H1 (cell line): ENCODE results near the gene NARS2. TPM values are rescaled to one million over a fixed set of nuclear protein-coding genes. Genes with fewer than 3 reads are reported as not detected.

Experiments used
- CTCF ChIA-PET: fragments of 300-600 bp; sonication (Branson Sonifier 250); formaldehyde crosslinking; loops from one replicate; lab custom pipeline; 2021; ENCODE audit not compliant: partially characterized antibody; lab: Charles Lee
- POLR2A ChIA-PET: fragments of 300-600 bp; sonication (Branson Sonifier 250); formaldehyde crosslinking; loops from one replicate; lab custom pipeline; 2021; ENCODE audit warnings: inconsistent platforms; ENCODE audit not compliant: partially characterized antibody; lab: Charles Lee
- DNase-seq, 2 experiments: peaks; one replicate each; pipeline versions ENCODE4 v3.0.0 to v3.0.0-alpha.2; 2010 to 2022; ENCODE audit warnings: low spot score in 2 of 2, low read depth in 1 of 2, mixed read lengths in 1 of 2
- FAIRE-seq: peaks from 2 replicates; lab custom pipeline; 2011; peaks lifted over from hg19 to GRCh38; lab: Jason Lieb, UNC
- H2AFZ ChIP-seq: 2 replicates; pipeline ENCODE4 v1.8.1; 2012; ENCODE audit warnings: low read length, inconsistent platforms
- H2AK5ac ChIP-seq: 2 replicates; pipeline ENCODE4 v1.6.1; 2013; ENCODE audit warnings: low read depth, low read length
- H2BK120ac ChIP-seq: replicated peaks from 2 replicates; pipeline ENCODE3; 2013; ENCODE audit warnings: low read depth, low read length, inconsistent platforms
- H2BK12ac ChIP-seq: 2 replicates; pipeline ENCODE4 v1.6.1; 2013; ENCODE audit warnings: low read depth, low read length
- H2BK15ac ChIP-seq: 2 replicates; pipeline ENCODE4 v1.6.1; 2013; ENCODE audit warnings: low read length
- H2BK20ac ChIP-seq: 2 replicates; pipeline ENCODE4 v1.6.1; 2013; ENCODE audit warnings: low read length
- H2BK5ac ChIP-seq: 2 replicates; pipeline ENCODE4 v1.6.1; 2013; ENCODE audit warnings: low read depth, low read length
- H3K14ac ChIP-seq: 2 replicates; pipeline ENCODE4 v1.6.1; 2013; ENCODE audit warnings: inconsistent platforms; ENCODE audit not compliant: insufficient read length
- H3K18ac ChIP-seq: 2 replicates; pipeline ENCODE4 v1.6.1; 2013; ENCODE audit warnings: low read length; ENCODE audit errors: extremely low read depth
- H3K23ac ChIP-seq: 2 replicates; pipeline ENCODE4 v1.6.1; 2013; ENCODE audit warnings: inconsistent platforms; ENCODE audit not compliant: insufficient read length
- H3K23me2 ChIP-seq: 2 replicates; pipeline ENCODE4 v1.6.1; 2013; ENCODE audit warnings: low read depth, low read length
- H3K27ac ChIP-seq: 2 replicates; pipeline ENCODE4 v1.6.1; 2011; ENCODE audit warnings: low read depth, low read length, inconsistent platforms
- H3K27me3 ChIP-seq, 4 experiments: replicated peaks in 1 of 4; 1 replicate in 1 of 4; 2 replicates in 3 of 4; pipeline versions ENCODE4 v1.6.1 to v1.8.1; 2011 to 2013; ENCODE audit warnings: low read length in 3 of 4, mild to moderate bottlenecking in 3 of 4, inconsistent platforms in 2 of 4, mixed read lengths in 2 of 4, moderate library complexity in 1 of 4; ENCODE audit not compliant: control insufficient read depth in 3 of 4, insufficient read depth in 3 of 4; ENCODE audit errors: extremely low read depth in 1 of 4
- H3K36me3 ChIP-seq, 4 experiments: 2 replicates each; pipeline versions ENCODE4 v1.6.1 to v1.8.1; 2011 to 2013; ENCODE audit warnings: mild to moderate bottlenecking in 4 of 4, low read length in 3 of 4, moderate library complexity in 2 of 4, control low read depth in 1 of 4, inconsistent platforms in 1 of 4; ENCODE audit not compliant: insufficient read depth in 4 of 4, control insufficient read depth in 2 of 4
- H3K4ac ChIP-seq: replicated peaks from 2 replicates; pipeline ENCODE3; 2013; ENCODE audit warnings: low read length, low read depth, mixed read lengths, inconsistent platforms; ENCODE audit not compliant: insufficient read length
- H3K4me1 ChIP-seq, 4 experiments: replicated peaks in 1 of 4; 1 replicate in 1 of 4; 2 replicates in 3 of 4; pipeline versions ENCODE4 v1.6.1 to v1.8.1; 2011 to 2013; ENCODE audit warnings: low read length in 3 of 4, inconsistent platforms in 2 of 4, mixed read lengths in 1 of 4; ENCODE audit not compliant: insufficient read depth in 4 of 4, control insufficient read depth in 3 of 4
- H3K4me2 ChIP-seq, 2 experiments: 2 replicates each; pipeline versions ENCODE4 v1.6.1 to v1.8.1; 2011 to 2013; ENCODE audit warnings: low read depth in 2 of 2, low read length in 2 of 2, control low read depth in 1 of 2, inconsistent platforms in 1 of 2, mild to moderate bottlenecking in 1 of 2; ENCODE audit not compliant: insufficient read depth in 1 of 2
- H3K4me3 ChIP-seq, 4 experiments: fragments of 200-600, 300-600 bp in 1 of 4; sonication (generic), shearing (Covaris generic), sonication (Bioruptor Twin) in 1 of 4; 2 replicates each; pipeline versions ENCODE4 v1.5.1 to v1.8.1; 2011 to 2016; ENCODE audit warnings: low read length in 4 of 4, low read depth in 3 of 4, control low read depth in 2 of 4, inconsistent platforms in 2 of 4, mild to moderate bottlenecking in 2 of 4, mixed read lengths in 1 of 4, moderate library complexity in 1 of 4; ENCODE audit not compliant: insufficient read depth in 2 of 4; ENCODE audit errors: extremely low read depth in 1 of 4
- H3K56ac ChIP-seq: replicated peaks from 2 replicates; pipeline ENCODE3; 2013; ENCODE audit warnings: low read depth, mild to moderate bottlenecking, mixed read lengths, low read length, inconsistent platforms; ENCODE audit not compliant: insufficient read length
- H3K79me1 ChIP-seq: 2 replicates; pipeline ENCODE4 v1.6.1; 2013; ENCODE audit warnings: low read depth, low read length, control low read depth
- H3K79me2 ChIP-seq, 2 experiments: 2 replicates each; pipeline versions ENCODE4 v1.6.1 to v1.8.1; 2012 to 2013; ENCODE audit warnings: low read length in 2 of 2, mild to moderate bottlenecking in 2 of 2, inconsistent platforms in 1 of 2; ENCODE audit not compliant: insufficient read depth in 2 of 2, control insufficient read depth in 1 of 2
- H3K9ac ChIP-seq, 4 experiments: replicated peaks in 1 of 4; 1 replicate in 1 of 4; 2 replicates in 3 of 4; pipeline versions ENCODE4 v1.6.1 to v1.8.1; 2011 to 2013; ENCODE audit warnings: low read depth in 3 of 4, low read length in 3 of 4, control low read depth in 2 of 4, mild to moderate bottlenecking in 2 of 4, moderate library complexity in 2 of 4, inconsistent platforms in 1 of 4; ENCODE audit errors: extremely low read depth in 1 of 4
- H3K9me3 ChIP-seq, 2 experiments: 2 replicates each; pipeline versions ENCODE4 v1.6.1 to v1.8.1; 2012 to 2013; ENCODE audit warnings: mild to moderate bottlenecking in 2 of 2, moderate library complexity in 2 of 2, control low read depth in 1 of 2, inconsistent platforms in 1 of 2, low read depth in 1 of 2, low read length in 1 of 2, mixed read lengths in 1 of 2; ENCODE audit not compliant: insufficient read depth in 2 of 2
- H4K20me1 ChIP-seq, 2 experiments: replicated peaks in 1 of 2; 2 replicates each; pipeline versions ENCODE3 to v1.8.1; 2011 to 2013; ENCODE audit warnings: inconsistent platforms in 2 of 2, low read length in 2 of 2, mild to moderate bottlenecking in 1 of 2; ENCODE audit not compliant: insufficient read depth in 2 of 2, control insufficient read depth in 1 of 2
- H4K5ac ChIP-seq: 2 replicates; pipeline ENCODE4 v1.6.1; 2013; ENCODE audit warnings: low read length, low read depth, mixed read lengths, inconsistent platforms; ENCODE audit not compliant: insufficient read length
- H4K8ac ChIP-seq: 2 replicates; pipeline ENCODE4 v1.8.0; 2013; ENCODE audit warnings: mild to moderate bottlenecking, moderate library complexity, low read length, inconsistent platforms; ENCODE audit not compliant: insufficient read depth; ENCODE audit errors: extremely low read depth
- H4K91ac ChIP-seq: replicated peaks from 2 replicates; pipeline ENCODE3; 2013; ENCODE audit warnings: low read length, mixed read lengths, inconsistent platforms; ENCODE audit not compliant: insufficient read length
- BACH1 ChIP-seq: IDR thresholded peaks from 2 replicates; pipeline ENCODE4 v1.6.1; 2012; ENCODE audit warnings: low read length, improper control_type of control experiment
- CEBPB ChIP-seq: IDR thresholded peaks from 2 replicates; pipeline ENCODE4 v1.6.1; 2012; ENCODE audit warnings: low read depth, low read length
- FOSL1 ChIP-seq: IDR thresholded peaks from 2 replicates; pipeline ENCODE4 v1.6.1; 2011; ENCODE audit warnings: mild to moderate bottlenecking, low read depth, low read length, moderate library complexity; ENCODE audit not compliant: insufficient read depth
- GABPA ChIP-seq: IDR thresholded peaks from 2 replicates; pipeline ENCODE4 v1.6.1; 2011; ENCODE audit warnings: mild to moderate bottlenecking, low read length, moderate library complexity, borderline replicate concordance; ENCODE audit not compliant: insufficient read depth
- GTF2F1 ChIP-seq: IDR thresholded peaks from 2 replicates; pipeline ENCODE4 v1.6.1; 2012; ENCODE audit warnings: low read depth, low read length, improper control_type of control experiment, borderline replicate concordance
- JUND ChIP-seq: IDR thresholded peaks from 2 replicates; pipeline ENCODE4 v1.6.1; 2011; ENCODE audit warnings: mild to moderate bottlenecking, improper control_type of control experiment, low read length
- KDM1A ChIP-seq: fragments of 200-600, 300-600 bp; sonication (generic); IDR thresholded peaks from 2 replicates; pipeline ENCODE4 v1.7.1; 2016; ENCODE audit warnings: mild to moderate bottlenecking, low read length, borderline replicate concordance
- NANOG ChIP-seq: IDR thresholded peaks from 2 replicates; pipeline ENCODE4 v1.6.1; 2011; ENCODE audit warnings: low read length, low read depth, mild to moderate bottlenecking, inconsistent platforms; ENCODE audit not compliant: insufficient read depth, poor library complexity, severe bottlenecking
- PHF8 ChIP-seq: fragments of 200-600 bp; sonication (generic); conservative IDR thresholded peaks from 2 replicates; pipeline ENCODE4 v1.7.1; 2012; ENCODE audit warnings: low read depth, mild to moderate bottlenecking, inconsistent platforms, low read length, moderate library complexity
- POLR2A ChIP-seq, 2 experiments: IDR thresholded peaks; 1 replicate in 1 of 2; 2 replicates in 1 of 2; pipeline ENCODE4 v1.6.1; 2011; ENCODE audit warnings: low read depth in 2 of 2, low read length in 2 of 2, mild to moderate bottlenecking in 2 of 2; ENCODE audit errors: control extremely low read depth in 1 of 2
- RBBP5 ChIP-seq: IDR thresholded peaks from 2 replicates; pipeline ENCODE4 v1.7.1; 2012; ENCODE audit warnings: low read depth, mild to moderate bottlenecking, inconsistent platforms, low read length, moderate library complexity, borderline replicate concordance
- SIX5 ChIP-seq: IDR thresholded peaks from 2 replicates; pipeline ENCODE4 v1.6.1; 2011; ENCODE audit warnings: mild to moderate bottlenecking, low read depth, low read length
- SP2 ChIP-seq: IDR thresholded peaks from 2 replicates; pipeline ENCODE4 v1.6.1; 2012; ENCODE audit warnings: mild to moderate bottlenecking, low read length, inconsistent platforms
- TAF1 ChIP-seq: IDR thresholded peaks from 2 replicates; pipeline ENCODE4 v1.6.1; 2011; ENCODE audit warnings: mild to moderate bottlenecking, low read depth, low read length
- TAF7 ChIP-seq: optimal IDR thresholded peaks from 2 replicates; pipeline ENCODE3; 2011; ENCODE audit warnings: low read depth, mild to moderate bottlenecking, inconsistent platforms, low read length, moderate library complexity, borderline replicate concordance
- YY1 ChIP-seq: IDR thresholded peaks from 2 replicates; pipeline ENCODE4 v1.6.1; 2011; ENCODE audit warnings: low read depth, mild to moderate bottlenecking, low read length
- WGBS, 2 experiments: shearing (Covaris generic) in 1 of 2; methylation state at CpG; one replicate each; pipeline versions ENCODE4 v1.1.6 to v1.1.7; 2013 to 2015; ENCODE audit warnings: low lambda C conversion rate in 2 of 2, mixed read lengths in 2 of 2, inconsistent platforms in 1 of 2, low coverage in 1 of 2, missing lambda C conversion rate in 1 of 2; ENCODE audit not compliant: insufficient replicate concordance in 2 of 2, insufficient coverage in 1 of 2, insufficient read length in 1 of 2; ENCODE audit errors: extremely low coverage in 1 of 2, missing lambda C conversion rate in 1 of 2; 5-methylcytosine and 5-hydroxymethylcytosine counted together
- polyA plus RNA-seq, 7 experiments: library from polyadenylated mRNA; depleted of rRNA in 3 of 7; stranded (reverse) in 5 of 7; unstranded in 2 of 7; fragments of >200 nt in 5 of 7; fragments of 200-250 nt in 2 of 7; gene quantifications; 1 replicate in 5 of 7; 2 replicates in 1 of 7; 4 replicates in 1 of 7; pipeline versions ENCODE4 v1.2.1 to v1.2.3, GENCODE V29; 2011 to 2013; ENCODE audit warnings: missing spikeins in 2 of 7, mixed read lengths in 2 of 7
- total RNA-seq: library from RNA; stranded (reverse); fragmentation: NEBNext Ultra II Directional; extraction: Animal tissue kit (Norgen Biotek cat#: 25700); gene quantifications from 2 replicates; pipeline ENCODE4 v1.2.1, GENCODE V29; 2021

NARS2 gene
- total and polyA plus RNA-seq, 2 of the 8 experiments (the other 6 are each of a cell fraction or from before 2014, with no cell fraction given): 26.2 to 51.6 TPM

GRCh38 chr11:78402847-78403246, 171.8 kb downstream of the NARS2 start:
- no peak for FAIRE-seq
- Histone ChIP-seq H2BK120ac (no peak overlapping the region), H3K9ac (no peak overlapping the region), H3K23me2 (no peaks in the 10 kb centered on the region), H2BK15ac (no peak overlapping the region), H2BK20ac (no peak overlapping the region), H3K18ac (no peak overlapping the region), H4K5ac (no peak overlapping the region), H4K8ac (no peak overlapping the region), H3K14ac (no peak overlapping the region), H2AFZ (no peak overlapping the region), H3K79me2 (no peaks in the 10 kb centered on the region), H3K4me1 (peaks cover 0 to 6% (median 5%) of the 10 kb centered on the region in 4 experiments; a peak in 4 of 7 replicates), H3K36me3 (no peaks in the 10 kb centered on the region), H3K4me3 (no peak overlapping the region), H2BK5ac (no peak overlapping the region), H3K56ac (no peak overlapping the region), H3K4me2 (no peak overlapping the region), H2AK5ac (no peak overlapping the region), H3K9me3 (no peaks in the 10 kb centered on the region), H4K91ac (no peak overlapping the region), H3K23ac (no peak overlapping the region), H3K27ac (no peak overlapping the region), H3K79me1 (no peaks in the 10 kb centered on the region), H2BK12ac (no peak overlapping the region), H3K4ac (no peak overlapping the region), H4K20me1 (peaks cover 2 to 9% of the 10 kb centered on the region in 2 experiments), H3K27me3 (peaks cover 0 to 6% (median 4%) of the 10 kb centered on the region in 4 experiments; a peak in 2 of 7 replicates)
- no peak for DNase-seq
- 94% methylated on average over 3 of the region's 3 CpGs; no CpG with 5 or more reads in 1 of the 2 experiments for WGBS, 2 experiments
- CTCF ChIA-PET: interaction anchor here (0.6 to 2.2 kb wide), 3 partner anchors 10 to 49 kb away, joined by 3 to 7 read pairs (median 3); no protein-coding TSS in a partner anchor
- POLR2A ChIA-PET: interaction anchor here (0.6 to 1.6 kb wide), 2 partner anchors 15 to 40 kb away, joined by 3 read pairs; partner anchors contain the start of gene GAB2
- no peak for TF ChIP-seq SIX5
- TF ChIP-seq FOSL1: no peak
- no peak for TF ChIP-seq BACH1
- TF ChIP-seq PHF8: no peak
- no peak for TF ChIP-seq JUND
- TF ChIP-seq NANOG: no peak
- TF ChIP-seq CEBPB: no peak
- TF ChIP-seq SP2: no peak
- TF ChIP-seq POLR2A (IDR thresholded peaks at IDR 0.05; ENCODE audit: control extremely low read depth in 1 of 2, low read depth in 2 of 2, low read length in 2 of 2): no peak
- no peak for TF ChIP-seq TAF7
- no peak for TF ChIP-seq TAF1
- TF ChIP-seq YY1: no peak
- no peak for TF ChIP-seq GTF2F1
- no peak for TF ChIP-seq RBBP5
- TF ChIP-seq KDM1A: no peak
- TF ChIP-seq GABPA: no peak
